Stimulated activated CD8-positive, alpha-beta memory T cell treated with anti-CD3 and anti-CD28 coated beads, Interleukin-4, amount 100 ng/mL, for 4 hours (primary cell): Measurements from ENCODE around the gene TBXAS1.

ENCODE experiments used
- DNase-seq, 2 donors: peaks; one replicate each; pipeline ENCODE4 v3.0.0-alpha.2; 2020; ENCODE audit warnings: low read depth in 2 of 2, low spot score in 1 of 2

TBXAS1 gene

DNA sequence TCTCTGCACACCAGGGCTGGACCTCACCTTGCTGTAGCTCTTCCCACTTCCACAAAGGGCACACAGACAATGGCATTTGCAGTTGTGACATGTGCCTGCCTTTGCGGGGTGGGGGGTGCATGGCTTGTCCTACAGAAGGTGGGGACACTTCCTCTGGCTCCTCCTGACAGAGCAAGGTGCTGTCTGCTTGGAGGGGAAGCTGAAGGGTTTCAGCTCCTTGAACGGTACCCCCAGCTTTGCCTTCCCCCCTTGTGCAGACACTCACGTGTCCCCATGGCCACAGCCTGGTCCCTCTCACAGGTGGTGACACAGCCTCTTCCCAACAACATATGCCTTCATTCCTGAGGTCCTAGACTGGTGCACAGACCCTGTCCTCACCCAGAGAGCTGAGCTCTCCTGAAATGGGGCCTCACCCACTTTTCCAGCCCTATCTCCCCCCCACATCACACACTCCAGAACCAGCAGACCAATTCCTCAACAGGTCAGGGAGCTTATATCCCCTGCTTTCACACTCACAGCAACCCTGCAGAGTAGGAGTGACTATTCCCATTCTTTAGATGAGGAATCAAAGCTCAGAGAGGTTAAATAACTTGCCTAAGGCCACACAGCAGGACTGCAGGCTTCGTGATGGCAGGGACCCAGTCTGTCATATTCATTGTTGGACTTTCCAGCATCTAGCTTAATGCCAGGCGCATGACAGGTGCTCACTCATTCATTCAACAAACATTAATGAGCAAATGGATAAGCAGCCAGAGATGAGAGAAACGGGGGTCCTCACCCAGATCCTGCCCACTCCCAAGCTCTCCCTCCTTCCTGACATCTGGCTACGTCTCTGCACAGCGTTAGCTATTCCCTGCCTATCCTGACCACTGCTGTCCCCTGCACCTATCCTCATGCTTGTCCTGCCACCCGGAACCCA is 189.3 kb downstream of the TBXAS1 start:
- DNase-seq: no peak

DNA sequence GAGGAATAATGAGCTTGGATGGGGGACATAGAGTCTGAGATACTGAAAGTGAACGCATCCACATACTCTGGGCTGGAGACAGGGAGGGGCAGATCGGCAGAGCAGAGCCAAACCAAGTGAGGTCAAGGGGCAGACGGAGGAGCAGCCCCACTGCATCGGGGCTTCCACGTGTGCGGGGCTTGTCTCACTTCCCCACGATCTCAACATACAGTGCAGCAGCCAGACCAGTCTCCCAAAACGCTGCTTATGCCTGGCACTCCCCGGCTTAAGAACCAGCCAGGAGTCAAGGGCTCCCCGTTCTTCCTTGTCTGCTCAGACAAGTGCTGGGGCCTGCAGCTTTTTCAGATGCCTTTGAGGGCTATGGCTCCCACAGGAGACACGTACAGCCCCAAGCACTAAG is 190.1 kb downstream of the TBXAS1 start:
- DNase-seq: no peak

DNA sequence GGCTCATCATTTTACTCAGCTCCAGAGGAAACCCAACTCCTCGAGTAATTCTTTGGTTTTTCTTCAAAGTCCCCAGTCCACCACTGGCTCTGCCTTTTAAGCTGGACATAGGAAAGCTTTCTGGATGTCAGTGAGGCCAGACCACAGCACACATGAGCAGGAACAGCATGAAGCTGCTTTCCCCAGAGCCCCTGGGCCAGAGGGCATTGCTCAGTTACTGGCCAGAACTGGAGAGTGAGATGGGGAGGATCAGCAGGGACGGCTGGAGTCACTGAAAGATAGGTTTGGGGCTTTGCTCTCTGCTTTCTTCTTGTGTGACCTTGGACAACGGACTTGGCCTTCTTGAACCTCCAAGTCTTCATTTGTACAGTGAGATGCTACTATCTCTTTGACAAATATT is 190.5 kb downstream of the TBXAS1 start:
- no peak for DNase-seq

DNA sequence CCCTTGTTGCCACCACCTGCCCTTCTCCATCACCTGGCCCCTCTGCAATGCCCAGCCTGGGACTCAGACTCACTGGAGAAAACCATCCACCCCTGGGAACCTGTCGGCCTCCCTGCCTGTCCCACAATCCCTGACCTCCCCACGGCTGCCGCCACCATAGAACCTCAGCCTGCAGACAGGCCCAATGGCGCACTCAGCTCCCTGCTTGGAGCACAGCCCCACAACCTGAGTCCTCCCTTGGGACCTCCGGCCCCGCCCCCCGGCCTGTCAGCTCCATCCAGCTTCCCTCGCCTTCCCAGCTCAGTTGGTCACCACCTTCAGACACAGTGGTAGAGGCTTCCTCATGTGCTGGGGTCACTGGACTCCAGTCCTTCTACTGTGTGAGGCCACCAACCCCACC is 192.5 kb downstream of the TBXAS1 start:
- no peak for DNase-seq

DNA sequence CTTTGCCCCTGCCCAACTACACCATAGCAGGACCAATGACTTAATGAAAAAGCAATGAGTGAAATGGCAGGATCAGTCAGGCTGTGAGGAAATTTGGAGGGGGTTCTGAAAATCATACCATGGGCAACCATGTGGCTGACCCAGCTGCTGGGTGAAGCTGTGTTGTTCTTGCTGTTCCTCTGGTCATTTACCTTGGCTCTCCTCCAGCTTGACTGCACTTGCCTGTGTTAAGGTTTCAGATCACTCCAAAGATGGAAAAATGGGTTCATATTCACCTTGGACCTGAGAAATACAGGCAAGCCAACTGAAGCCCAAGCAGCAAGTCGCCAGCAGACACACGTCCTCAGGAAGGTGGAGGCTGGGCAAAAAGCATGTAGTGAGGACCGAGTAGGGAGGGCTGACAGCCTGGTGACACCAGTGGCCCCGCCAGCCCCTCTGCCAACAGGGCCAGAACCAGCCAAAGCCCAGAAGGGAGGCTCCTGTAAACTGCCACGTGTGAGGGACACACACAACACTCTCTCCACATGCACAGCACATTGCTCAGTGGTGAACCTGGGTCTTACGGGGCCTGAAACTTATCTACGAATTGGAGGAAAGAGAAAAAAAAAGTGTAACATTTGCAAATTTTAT is 193.6 kb downstream of the TBXAS1 start:
- DNase-seq: no peak

DNA sequence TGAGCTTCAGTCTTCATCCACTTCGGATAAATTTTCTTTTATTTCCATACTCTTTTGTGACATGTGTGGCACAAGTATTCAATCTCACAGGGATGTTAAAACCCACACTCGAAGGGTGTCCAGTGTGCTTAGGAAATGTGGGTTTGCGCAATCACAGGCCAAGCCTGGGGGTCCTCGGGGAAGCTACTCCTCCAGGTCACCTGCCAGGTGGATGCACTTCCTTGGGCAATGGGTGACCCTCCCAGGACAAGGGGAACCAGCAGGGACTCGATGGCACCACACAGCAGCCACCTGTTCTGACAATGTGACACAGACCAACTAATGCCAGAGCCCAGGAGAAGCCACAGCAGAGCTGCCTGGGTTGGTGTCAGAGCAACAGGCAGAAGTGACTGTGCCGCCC is 194.7 kb downstream of the TBXAS1 start:
- DNase-seq: no peak

DNA sequence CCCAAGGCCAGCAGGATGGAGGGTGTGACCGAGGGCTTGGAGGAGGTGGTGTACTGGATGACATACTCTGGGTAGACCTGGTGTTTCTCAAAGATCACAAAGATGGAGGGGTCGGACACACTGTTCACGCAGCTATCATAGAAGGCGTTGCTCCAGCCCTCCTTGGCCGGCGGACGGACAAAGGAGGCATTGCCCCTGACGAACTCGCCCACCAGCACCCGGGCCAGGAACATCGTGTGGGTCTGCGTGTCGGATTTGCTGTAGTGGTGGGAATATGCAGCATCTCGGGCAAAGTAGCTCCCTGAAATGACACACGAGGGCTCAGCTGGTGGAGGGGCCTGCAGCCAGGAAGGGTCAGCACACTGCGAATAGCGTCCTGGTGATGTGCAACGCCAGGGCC is 195.5 kb downstream of the TBXAS1 start:
- no peak for DNase-seq

DNA sequence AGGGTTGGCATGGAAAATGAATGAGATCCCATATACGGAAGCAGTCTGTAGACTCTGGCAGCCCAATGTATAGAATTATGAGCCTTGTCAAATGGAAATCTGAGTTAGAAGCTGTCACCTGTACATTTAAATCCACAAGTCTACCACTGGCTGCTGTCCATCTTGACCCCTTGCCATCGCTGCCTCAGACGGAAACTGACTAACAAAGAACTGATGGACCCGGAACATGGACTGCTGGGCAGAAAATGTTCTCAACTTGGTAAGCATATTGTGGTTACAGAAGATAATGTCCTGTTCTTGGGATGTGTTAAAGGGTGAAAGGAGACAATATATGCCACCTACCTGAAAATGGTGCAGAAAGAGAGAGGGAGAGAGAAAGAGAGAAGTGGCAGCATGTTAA is 196.2 kb downstream of the TBXAS1 start:
- no peak for DNase-seq

DNA sequence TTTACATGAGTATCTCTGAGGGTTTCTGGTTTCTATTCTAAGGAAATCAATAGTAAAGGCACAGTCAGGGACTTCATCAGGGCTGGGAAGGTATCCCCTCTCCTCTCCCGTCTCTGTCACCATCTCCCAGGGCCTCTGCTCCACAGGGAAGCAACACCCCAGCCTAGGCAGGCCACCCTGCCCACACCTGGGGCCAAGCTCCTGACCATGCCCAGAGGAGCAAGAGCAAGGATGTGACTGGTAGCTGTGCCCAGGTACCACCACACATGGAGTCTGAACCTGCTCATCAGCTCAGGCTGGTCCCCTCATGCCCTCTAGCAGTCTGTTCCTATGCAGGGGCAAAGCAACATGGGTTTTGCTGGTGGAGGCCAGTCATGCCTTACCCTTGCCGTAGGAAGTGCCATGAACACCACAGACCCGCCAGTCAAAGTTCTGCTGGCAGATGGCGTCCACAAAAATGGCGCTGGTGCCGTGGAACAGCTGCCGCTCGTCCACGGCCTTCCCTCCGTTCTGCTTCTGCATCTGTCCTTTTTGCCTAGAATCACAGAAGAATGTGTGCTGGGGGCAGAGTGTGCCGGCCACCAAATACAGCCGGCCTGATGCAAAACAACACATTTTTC is 196.9 kb downstream of the TBXAS1 start:
- no peak for DNase-seq

DNA sequence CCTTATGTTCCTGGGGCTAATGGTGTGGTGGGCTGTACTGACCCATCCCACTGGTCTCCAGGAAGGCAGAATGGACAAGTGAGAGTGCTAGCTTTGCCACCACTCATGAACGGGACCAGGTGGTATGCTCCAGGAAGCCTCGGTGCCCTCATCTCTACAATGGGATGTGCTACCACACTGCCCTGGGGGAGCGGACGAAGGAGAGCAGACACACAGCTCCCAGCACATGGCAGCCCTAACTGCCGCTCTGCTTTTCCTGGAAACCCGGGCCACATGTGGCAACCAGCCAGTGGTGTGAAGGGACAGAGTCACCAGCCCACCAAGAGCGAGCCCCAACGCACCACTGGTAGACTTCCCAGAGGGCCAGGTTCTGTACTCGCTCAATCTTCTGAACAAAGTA is 197.9 kb downstream of the TBXAS1 start:
- DNase-seq: no peak

DNA sequence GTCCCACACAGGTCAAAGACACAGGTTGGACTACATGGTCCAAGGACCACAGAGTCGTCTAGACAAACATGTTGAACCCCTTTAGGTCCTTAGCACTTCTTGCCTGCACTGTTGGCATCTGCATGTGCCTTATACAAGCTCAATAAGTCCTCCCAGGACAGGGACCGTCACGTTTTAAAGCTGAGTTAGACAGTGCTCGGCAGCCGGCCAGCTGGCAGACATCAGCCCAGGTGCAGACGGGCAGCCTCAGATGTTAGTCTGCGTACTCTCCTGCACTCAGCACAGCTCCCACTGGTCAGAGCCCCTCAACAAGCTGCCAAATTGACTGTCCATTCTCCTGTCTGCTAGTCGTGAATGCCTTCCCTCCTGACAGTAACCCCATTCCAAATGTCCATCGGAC is 198.8 kb downstream of the TBXAS1 start:
- DNase-seq: no peak

DNA sequence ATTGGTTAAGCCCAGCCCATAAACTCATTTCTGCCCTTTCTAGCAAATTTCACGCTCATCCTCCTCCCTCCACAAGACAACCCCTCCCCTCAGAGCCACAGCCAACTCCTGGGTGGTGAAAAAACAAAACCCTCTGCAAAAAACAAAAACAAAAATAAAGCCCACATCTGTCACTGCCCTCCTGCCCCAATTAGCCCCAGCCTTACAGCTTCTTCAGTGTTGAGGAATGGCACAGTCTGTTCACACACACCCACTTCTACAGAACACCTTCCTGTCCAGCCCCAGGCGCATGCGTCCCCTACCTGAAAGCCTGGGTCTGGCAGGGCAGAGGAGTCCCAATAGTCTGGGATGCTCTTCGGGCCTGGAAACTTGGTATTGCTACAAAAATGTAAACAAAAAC is 199.2 kb downstream of the TBXAS1 start:
- no peak for DNase-seq

DNA sequence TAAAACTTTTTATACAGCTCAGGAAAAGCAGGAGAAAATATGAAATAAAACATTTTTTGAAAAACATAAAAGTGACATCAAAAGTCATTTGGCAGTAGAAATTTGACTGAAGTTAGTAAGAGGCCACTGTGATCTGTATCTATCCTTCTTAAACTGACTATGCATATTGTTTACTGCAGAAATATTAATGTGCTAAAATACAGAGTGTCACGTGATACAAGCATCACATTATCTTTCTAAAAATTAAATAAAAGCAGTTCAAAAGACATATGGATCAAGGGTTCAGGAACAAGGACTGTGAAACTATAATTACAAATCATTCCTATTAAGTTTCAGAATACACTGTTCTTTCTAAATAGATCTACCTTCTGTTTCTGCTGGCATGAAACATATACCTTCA is 200.0 kb downstream of the TBXAS1 start:
- no peak for DNase-seq

DNA sequence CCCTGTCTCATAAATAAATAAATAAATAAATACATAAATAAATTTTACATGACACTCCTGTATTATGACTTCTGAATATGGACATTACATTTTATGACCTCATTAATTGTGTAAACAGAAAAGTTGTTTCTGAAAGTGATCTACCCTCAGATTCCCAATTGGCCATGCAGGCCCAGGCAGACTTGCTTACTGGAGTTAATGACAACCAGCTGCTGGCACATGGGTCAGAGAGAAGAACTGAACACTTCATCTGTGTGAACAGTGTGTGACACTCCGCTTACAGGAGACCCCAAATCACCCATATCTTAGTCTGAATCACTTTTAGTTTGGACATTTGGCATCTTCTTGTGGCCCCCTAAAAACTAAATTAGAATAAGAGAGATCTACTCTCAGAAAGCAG is 202.3 kb downstream of the TBXAS1 start:
- DNase-seq: no peak

DNA sequence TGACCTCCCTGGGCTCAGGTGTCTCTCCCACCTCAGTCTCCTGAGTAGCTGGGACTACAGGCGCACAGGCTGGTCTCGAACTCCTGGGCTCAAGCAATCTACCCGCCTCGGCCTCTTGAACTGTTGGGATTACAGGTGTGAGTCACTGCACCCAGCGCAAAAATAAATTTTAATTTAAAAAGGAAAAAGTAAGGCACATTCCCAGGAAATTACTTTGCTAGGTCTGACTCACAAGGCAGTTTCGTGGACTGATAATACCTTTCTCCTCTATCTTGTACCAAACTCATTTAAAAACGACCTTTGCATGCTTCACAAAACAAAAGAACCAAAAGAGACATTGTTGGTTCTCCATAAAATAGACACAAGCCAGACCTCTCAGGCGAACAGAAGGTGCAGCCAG is 204.0 kb downstream of the TBXAS1 start:
- DNase-seq: no peak

DNA sequence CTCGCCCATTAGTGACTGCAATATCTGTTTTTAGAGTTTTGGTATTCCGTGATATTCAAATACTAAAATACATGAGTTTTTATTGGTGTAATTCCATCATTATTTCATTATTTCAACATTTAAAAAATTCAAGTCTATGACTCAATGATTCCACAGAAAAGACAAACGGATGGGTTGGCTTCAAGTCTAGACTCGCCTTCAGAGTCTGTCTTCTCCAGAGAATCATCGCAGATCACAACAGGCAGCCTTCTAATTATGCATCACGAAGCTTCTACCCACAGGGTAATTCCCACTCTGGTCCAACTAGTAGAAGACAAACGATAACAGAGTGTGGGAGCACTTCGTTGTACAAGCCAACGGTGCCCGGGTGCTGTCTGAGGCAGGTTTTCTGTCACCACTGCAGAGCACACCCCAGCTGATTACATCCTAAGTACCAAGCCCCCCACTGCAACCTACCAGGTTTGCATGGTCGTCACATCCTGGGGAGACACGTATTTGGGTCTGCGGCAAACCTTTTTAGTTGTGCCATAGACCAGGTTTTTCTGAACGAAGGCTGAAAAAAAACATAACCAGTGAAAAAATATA is 204.8 kb downstream of the TBXAS1 start:
- no peak for DNase-seq

DNA sequence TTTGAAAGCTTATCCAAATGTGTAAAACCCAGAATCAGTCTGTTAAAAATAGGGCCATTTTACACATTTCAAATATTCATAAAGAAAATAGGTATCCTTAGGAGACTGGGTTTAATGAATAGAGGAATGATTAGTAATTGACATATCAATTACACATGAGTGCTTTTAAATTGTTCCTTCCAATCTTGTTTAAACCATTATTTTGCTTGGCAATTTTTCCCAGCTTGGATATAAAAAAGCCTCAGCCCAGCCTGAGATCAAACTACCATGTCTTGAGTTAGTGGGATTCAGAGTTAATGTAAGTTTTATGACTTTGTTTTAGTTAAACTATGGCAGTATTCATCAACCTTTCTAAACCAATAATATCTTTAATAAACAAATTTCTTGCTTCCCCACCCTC is 205.4 kb downstream of the TBXAS1 start:
- no peak for DNase-seq

DNA sequence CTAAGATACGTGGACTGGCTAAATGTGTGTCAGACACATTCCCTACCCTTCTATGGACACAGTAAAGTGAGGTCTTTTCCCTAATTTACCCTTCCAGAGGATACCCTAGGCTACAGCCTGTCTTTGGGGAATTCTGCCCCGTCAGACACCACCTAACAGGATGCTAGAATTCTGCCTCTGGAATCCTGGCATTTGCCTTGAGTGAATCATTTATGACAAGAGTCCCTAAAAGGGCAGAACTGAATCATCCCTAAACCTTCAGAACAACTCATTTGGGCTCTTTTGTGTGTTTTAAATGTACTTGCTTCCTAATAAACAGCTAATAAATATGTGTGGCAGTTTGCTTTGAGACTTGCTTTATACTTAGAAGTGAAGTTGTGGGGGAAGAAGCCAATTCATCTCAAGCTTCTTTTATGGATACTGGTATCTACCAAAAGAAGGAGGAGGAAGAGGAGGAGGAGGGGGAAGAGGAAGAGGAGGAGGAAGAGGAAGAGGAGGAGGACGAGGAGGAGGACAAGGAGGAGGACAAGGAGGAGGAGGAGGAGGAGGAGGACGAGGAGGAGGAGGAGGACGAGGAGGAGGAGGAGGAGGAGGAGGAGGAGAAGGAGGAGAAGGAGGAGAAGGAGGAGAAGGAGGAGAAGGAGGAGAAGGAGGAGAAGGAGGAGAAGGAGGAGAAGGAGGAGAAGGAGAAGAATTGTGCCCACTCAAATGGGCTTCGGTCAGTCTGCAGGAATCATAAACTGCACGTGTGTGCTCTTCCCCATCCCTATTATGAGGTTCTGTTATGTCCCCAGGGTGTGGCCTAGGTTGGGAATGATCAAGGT is 206.5 kb downstream of the TBXAS1 start:
- DNase-seq: no peak

DNA sequence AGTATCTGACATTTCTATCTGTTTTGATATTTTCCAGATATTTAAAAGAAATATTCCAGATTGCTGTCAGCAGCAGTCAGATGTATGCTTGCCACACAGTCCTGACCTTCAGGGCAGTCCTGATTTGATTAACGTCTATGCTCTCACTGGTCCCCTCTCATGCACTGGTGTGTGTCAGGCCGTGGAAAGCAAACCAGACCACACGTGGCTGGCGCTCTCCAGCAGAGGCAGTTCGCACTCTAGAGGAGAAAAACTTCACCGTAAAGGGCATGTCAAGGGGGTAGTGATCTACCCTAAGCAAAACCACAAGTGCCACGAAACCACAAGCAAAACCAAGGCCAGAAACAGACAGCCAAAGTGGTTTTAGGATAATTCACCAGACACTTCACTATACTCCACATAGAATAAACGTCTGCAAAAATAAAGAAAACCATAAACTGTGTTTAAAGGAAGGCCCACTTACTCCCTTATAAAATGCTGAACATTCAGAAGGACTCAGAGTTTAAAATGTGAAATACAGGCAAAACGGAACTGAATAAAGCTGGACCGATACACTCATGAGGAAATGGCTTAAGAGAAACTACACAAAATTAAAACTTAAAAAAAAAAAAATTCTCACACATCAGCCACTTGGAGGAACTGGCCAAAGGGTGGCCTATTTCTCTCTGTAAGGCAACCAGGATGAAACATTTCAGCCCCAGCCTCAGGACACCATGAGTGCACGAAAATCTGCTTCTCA is 207.3 kb downstream of the TBXAS1 start:
- no peak for DNase-seq

DNA sequence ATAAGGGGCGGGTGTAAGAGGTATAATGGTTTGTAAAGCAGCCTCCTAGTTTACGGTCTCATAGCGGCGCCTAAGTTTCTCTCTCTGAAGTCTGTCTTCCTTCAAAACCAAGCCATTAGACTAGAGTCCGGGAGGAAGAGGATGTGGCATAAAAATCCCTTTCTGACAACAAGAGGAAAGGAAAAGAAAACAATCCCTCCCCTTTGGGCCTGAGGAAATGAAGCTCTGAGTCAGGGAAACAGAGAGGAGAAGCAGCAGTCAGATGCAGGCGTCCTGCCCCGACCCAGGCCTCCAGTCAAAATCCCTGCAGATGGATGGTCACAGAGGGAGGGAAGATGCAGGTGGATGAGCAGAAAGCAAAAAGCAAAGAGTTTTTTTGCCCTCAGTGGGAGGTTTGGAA is 210.0 kb downstream of the TBXAS1 start:
- DNase-seq: no peak
